ENCODE data around the gene FCF1.

DNA sequence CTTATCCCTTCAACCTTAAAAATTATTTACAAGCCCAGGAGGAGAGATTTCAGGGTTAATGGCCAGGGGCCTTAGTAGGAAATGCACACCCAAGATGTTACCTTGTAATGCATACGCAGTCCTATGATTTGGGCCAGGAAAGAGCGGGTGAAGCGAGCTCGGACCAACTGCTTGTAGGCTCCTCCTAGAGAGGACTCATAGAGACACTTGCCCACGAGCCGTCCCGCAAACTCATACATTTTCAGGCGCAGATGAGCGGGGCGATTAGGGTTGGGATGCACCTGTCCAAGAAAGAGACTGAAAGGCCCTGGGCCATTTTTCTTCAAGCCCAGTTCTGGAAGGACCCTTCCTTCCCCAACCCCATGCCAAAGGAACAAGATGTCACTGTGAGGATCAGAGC, 43.1 kb upstream of the FCF1 start:
- TF ChIP-seq, protein P1, sequence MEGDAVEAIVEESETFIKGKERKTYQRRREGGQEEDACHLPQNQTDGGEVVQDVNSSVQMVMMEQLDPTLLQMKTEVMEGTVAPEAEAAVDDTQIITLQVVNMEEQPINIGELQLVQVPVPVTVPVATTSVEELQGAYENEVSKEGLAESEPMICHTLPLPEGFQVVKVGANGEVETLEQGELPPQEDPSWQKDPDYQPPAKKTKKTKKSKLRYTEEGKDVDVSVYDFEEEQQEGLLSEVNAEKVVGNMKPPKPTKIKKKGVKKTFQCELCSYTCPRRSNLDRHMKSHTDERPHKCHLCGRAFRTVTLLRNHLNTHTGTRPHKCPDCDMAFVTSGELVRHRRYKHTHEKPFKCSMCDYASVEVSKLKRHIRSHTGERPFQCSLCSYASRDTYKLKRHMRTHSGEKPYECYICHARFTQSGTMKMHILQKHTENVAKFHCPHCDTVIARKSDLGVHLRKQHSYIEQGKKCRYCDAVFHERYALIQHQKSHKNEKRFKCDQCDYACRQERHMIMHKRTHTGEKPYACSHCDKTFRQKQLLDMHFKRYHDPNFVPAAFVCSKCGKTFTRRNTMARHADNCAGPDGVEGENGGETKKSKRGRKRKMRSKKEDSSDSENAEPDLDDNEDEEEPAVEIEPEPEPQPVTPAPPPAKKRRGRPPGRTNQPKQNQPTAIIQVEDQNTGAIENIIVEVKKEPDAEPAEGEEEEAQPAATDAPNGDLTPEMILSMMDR (conservative IDR thresholded peaks at IDR 0.05; ENCODE audit: low read length): no peak
- no peak for TF ChIP-seq EZH2phosphoT487 (IDR thresholded peaks at IDR 0.05; ENCODE audit: borderline replicate concordance, low read depth, low read length)
